Left lobe of liver (tissue), 2 donors: ENCODE results near the gene RAPGEF2. TPM values are rescaled to one million over a fixed set of nuclear protein-coding genes. Genes with fewer than 3 reads are reported as not detected.

Experiments
- ATAC-seq: fragments of 200-7000 bp; cut with Tn5 transposase; one replicate; pipeline ENCODE4 v1.9.1; 2020; ENCODE audit warnings: mild to moderate bottlenecking, moderate library complexity
- DNase-seq: peaks from one replicate; pipeline ENCODE4 v3.0.0-alpha.2; 2020; ENCODE audit warnings: low spot score
- total RNA-seq: library from RNA; stranded (reverse); gene quantifications from one replicate; pipeline ENCODE4 v1.2.1, GENCODE V29; 2021
- donor health status: DM: no; HTN: no; CAD: no; lungs with moderate emphysema.
- donor health status: DM: no; HTN: yes; CAD: no.

RAPGEF2 gene
- total RNA-seq, 1 donor from 2014 or later: 31.0 TPM

- DNase-seq: no peak
- no peak for ATAC-seq
Measured at GRCh38 chr4:159127745-159128518, 25.1 kb downstream of the RAPGEF2 start.

GRCh38 chr4:159129814-159130550, 27.1 kb downstream of the RAPGEF2 start:
- ATAC-seq (no peak), DNase-seq (no peak)

- no peak for ATAC-seq
- no peak for DNase-seq
Measured at GRCh38 chr4:159131564-159131963, 28.7 kb downstream of the RAPGEF2 start.

GRCh38 chr4:159134429-159134828, 31.6 kb downstream of the RAPGEF2 start:
- DNase-seq (no peak), ATAC-seq (no peak)

- ATAC-seq (peak; percentile 46), DNase-seq (no peak)
Measured at GRCh38 chr4:159137176-159137575, 34.3 kb downstream of the RAPGEF2 start.

GRCh38 chr4:159138436-159138835, 35.6 kb downstream of the RAPGEF2 start:
- ATAC-seq: no peak
- no peak for DNase-seq

GRCh38 chr4:159141193-159141592, 38.3 kb downstream of the RAPGEF2 start:
- DNase-seq: no peak
- ATAC-seq: peak; percentile 87

GRCh38 chr4:159142241-159142640, 39.4 kb downstream of the RAPGEF2 start:
- ATAC-seq (no peak), DNase-seq (no peak)

GRCh38 chr4:159142681-159143384, 40.0 kb downstream of the RAPGEF2 start:
- no peak for DNase-seq

GRCh38 chr4:159143687-159144086, 40.8 kb downstream of the RAPGEF2 start:
- no peak for DNase-seq

More at GRCh38 chr4:159142681-159143384, 40.0 kb downstream of the RAPGEF2 start:
- ATAC-seq: no peak

GRCh38 chr4:159144112-159144694, 41.3 kb downstream of the RAPGEF2 start:
- no peak for ATAC-seq

More at GRCh38 chr4:159143687-159144086, 40.8 kb downstream of the RAPGEF2 start:
- no peak for ATAC-seq

GRCh38 chr4:159145318-159145991, 42.6 kb downstream of the RAPGEF2 start:
- DNase-seq: no peak
- ATAC-seq: no peak

More at GRCh38 chr4:159144112-159144694, 41.3 kb downstream of the RAPGEF2 start:
- no peak for DNase-seq

- ATAC-seq (no peak), DNase-seq (no peak)
Measured at GRCh38 chr4:159145992-159146330, 43.1 kb downstream of the RAPGEF2 start.

GRCh38 chr4:159146488-159146887, 43.6 kb downstream of the RAPGEF2 start:
- no peak for ATAC-seq
- no peak for DNase-seq

GRCh38 chr4:159148441-159148840, 45.6 kb downstream of the RAPGEF2 start:
- no peak for DNase-seq
- ATAC-seq: no peak

- DNase-seq: no peak
- ATAC-seq: no peak
Measured at GRCh38 chr4:159149666-159150065, 46.8 kb downstream of the RAPGEF2 start.

- peak; percentile 76 for ATAC-seq
Measured at GRCh38 chr4:159150396-159150795, 47.5 kb downstream of the RAPGEF2 start.

GRCh38 chr4:159150821-159151390, 48.0 kb downstream of the RAPGEF2 start:
- DNase-seq (no peak), ATAC-seq (peak; percentile 92)

More at GRCh38 chr4:159150396-159150795, 47.5 kb downstream of the RAPGEF2 start:
- DNase-seq: no peak

- ATAC-seq (no peak), DNase-seq (no peak)
Measured at GRCh38 chr4:159151689-159152088, 48.8 kb downstream of the RAPGEF2 start.

- no peak for ATAC-seq
- DNase-seq: no peak
Measured at GRCh38 chr4:159152181-159152580, 49.3 kb downstream of the RAPGEF2 start.
